Measurements from ENCODE around the gene RAVER2. TPM values are rescaled to one million over a fixed set of nuclear protein-coding genes. Genes with fewer than 3 reads are reported as not detected.
"Not testable (repeated sequence)": the region's sequence is repeated elsewhere in the genome, so short reads cannot be mapped to it uniquely, and the experiment has no call there.

RAVER2 gene
- total and polyA plus RNA-seq, 2 experiments from 2014 or later: 7.8 to 24.6 TPM

DNA sequence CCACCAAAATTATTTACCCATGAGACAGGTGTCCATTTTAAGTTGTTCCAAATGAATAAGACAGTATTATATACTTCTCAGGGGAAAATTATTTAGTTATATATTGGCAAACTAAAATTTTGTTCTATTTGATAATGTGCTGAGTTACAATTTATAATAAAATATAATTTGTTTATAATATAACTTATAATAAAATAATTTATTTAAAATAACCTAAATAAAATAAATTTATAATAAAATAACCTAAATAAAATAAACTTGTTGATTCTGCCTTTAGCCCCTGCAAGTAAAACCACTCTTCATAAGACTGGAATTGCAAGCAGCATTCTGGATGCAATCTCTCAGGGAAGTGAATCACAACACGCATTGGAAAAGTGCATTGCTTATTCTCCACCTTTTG lies 69.6 kb downstream of the RAVER2 start:
- no peak for ATAC-seq
- H3K4me1 Mint-ChIP-seq: no peaks in the 10 kb centered on the region
- no peak overlapping the region for H3K27ac ChIP-seq (ENCODE audit: low read depth)

DNA sequence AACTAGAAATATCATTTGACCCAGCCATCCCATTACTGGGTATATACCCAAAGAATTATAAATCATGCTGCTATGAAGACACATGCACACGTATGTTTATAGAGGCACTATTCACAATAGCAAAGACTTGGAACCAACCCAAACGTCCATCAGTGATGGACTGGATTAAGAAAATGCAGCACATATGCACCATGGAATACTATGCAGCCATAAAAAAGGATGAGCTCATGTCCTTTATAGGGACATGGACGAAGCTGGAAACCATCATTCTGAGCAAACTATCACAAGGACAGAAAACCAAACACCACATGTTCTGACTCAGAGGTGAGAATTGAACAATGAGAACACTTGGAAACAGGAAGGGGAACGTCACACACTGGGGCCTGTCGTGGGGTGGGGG lies 72.5 kb downstream of the RAVER2 start:
- H3K27me3 Mint-ChIP-seq (ENCODE audit: insufficient read depth, low read depth, poor library complexity): not testable (repeated sequence)

More for the DNA sequence above, 69.6 kb downstream of the RAVER2 start:
- no peaks in the 10 kb centered on the region for H4K20me1 ChIP-seq (replicated peaks; ENCODE audit: insufficient read depth)
- H3K4me1 ChIP-seq (ENCODE audit: insufficient read depth): no peaks in the 10 kb centered on the region
- H3K36me3 ChIP-seq (ENCODE audit: insufficient read depth): peaks cover 10% of the 10 kb centered on the region; the same call in 1 of the 2 replicates
- no peak for TF ChIP-seq EZH2phosphoT487 (IDR thresholded peaks at IDR 0.05; ENCODE audit: unreplicated experiment)
- no peak for TF ChIP-seq POLR2AphosphoS5 (IDR thresholded peaks at IDR 0.05; ENCODE audit: low read depth)
- TF ChIP-seq JUNB (IDR thresholded peaks at IDR 0.05; ENCODE audit: unreplicated experiment): no peak
- TF ChIP-seq ZNF114 (CRISPR knock-in tag; IDR thresholded peaks at IDR 0.05): no peak
- no peak for TF ChIP-seq CREB1 (CRISPR knock-in tag; IDR thresholded peaks at IDR 0.05; ENCODE audit: low read depth)
- no peak for TF ChIP-seq NANOG (IDR thresholded peaks at IDR 0.05; ENCODE audit: borderline replicate concordance)
- no peaks in the 10 kb centered on the region for H3K27me3 Mint-ChIP-seq (ENCODE audit: insufficient read depth, low read depth, poor library complexity)
- peaks cover 6% of the 10 kb centered on the region; the same call in 2 of the 3 replicates for H3K9me3 Mint-ChIP-seq
- H3K4me3 Mint-ChIP-seq: no peak overlapping the region
- no peak overlapping the region for H3K4me3 ChIP-seq
- no peaks in the 10 kb centered on the region for H3K27me3 ChIP-seq (ENCODE audit: insufficient read depth)
- no peaks in the 10 kb centered on the region for H3K9me2 ChIP-seq (ENCODE audit: insufficient read depth)
- DNase-seq (ENCODE audit: low spot score): no peak
- peaks cover 25% of the 10 kb centered on the region for H3K36me3 Mint-ChIP-seq (ENCODE audit: low read depth)
- H3K79me2 ChIP-seq (replicated peaks; ENCODE audit: insufficient read depth): no peaks in the 10 kb centered on the region
- H3F3A ChIP-seq (replicated peaks; ENCODE audit: low read depth): no peaks in the 10 kb centered on the region
- no peak overlapping the region for H2AFZ ChIP-seq
- no peak overlapping the region for H3K27ac Mint-ChIP-seq
- no peak overlapping the region for H3K4me2 ChIP-seq

GRCh38 chr1:64820572-64820971 lies 75.7 kb downstream of the RAVER2 start:
- H3K9me2 ChIP-seq (ENCODE audit: insufficient read depth); H3K4me3 ChIP-seq; ATAC-seq; H3K4me1 Mint-ChIP-seq; H3K27ac ChIP-seq (ENCODE audit: low read depth); H3K79me2 ChIP-seq (replicated peaks; ENCODE audit: insufficient read depth); H3K4me2 ChIP-seq; H3K4me3 Mint-ChIP-seq; DNase-seq (ENCODE audit: low spot score); H3K36me3 ChIP-seq (ENCODE audit: insufficient read depth); H3K27me3 ChIP-seq (ENCODE audit: insufficient read depth); H3K27ac Mint-ChIP-seq; H3K9me3 Mint-ChIP-seq; H3F3A ChIP-seq (replicated peaks; ENCODE audit: low read depth); H3K4me1 ChIP-seq (ENCODE audit: insufficient read depth); H2AFZ ChIP-seq; H3K27me3 Mint-ChIP-seq (ENCODE audit: insufficient read depth, low read depth, poor library complexity); H4K20me1 ChIP-seq (replicated peaks; ENCODE audit: insufficient read depth): not testable (repeated sequence)
- peaks cover 31% of the 10 kb centered on the region for H3K36me3 Mint-ChIP-seq (ENCODE audit: low read depth)

More for the DNA sequence above, 72.5 kb downstream of the RAVER2 start:
- not testable (repeated sequence) for H3K4me2 ChIP-seq; H3K27ac ChIP-seq (ENCODE audit: low read depth); H3K4me1 ChIP-seq (ENCODE audit: insufficient read depth); H3K9me2 ChIP-seq (ENCODE audit: insufficient read depth); H3K79me2 ChIP-seq (replicated peaks; ENCODE audit: insufficient read depth); DNase-seq (ENCODE audit: low spot score); H3K9me3 Mint-ChIP-seq; H3K4me3 Mint-ChIP-seq; H3K27ac Mint-ChIP-seq; H3K36me3 ChIP-seq (ENCODE audit: insufficient read depth); H3K4me3 ChIP-seq; H4K20me1 ChIP-seq (replicated peaks; ENCODE audit: insufficient read depth); H2AFZ ChIP-seq; H3K4me1 Mint-ChIP-seq; ATAC-seq; H3K27me3 ChIP-seq (ENCODE audit: insufficient read depth); H3F3A ChIP-seq (replicated peaks; ENCODE audit: low read depth)
- peaks cover 37% of the 10 kb centered on the region for H3K36me3 Mint-ChIP-seq (ENCODE audit: low read depth)

- DNase-seq (ENCODE audit: low spot score) (no peak), ATAC-seq (no peak)
- Histone ChIP-seq H4K20me1 (replicated peaks; ENCODE audit: insufficient read depth) (no peaks in the 10 kb centered on the region), H3K27me3 (ENCODE audit: insufficient read depth) (no peaks in the 10 kb centered on the region), H3K36me3 (ENCODE audit: insufficient read depth) (no peaks in the 10 kb centered on the region; the same call in 1 of the 2 replicates), H3K4me2 (no peak overlapping the region), H2AFZ (no peak overlapping the region), H3K4me1 (ENCODE audit: insufficient read depth) (no peaks in the 10 kb centered on the region), H3K79me2 (replicated peaks; ENCODE audit: insufficient read depth) (no peaks in the 10 kb centered on the region), H3K27ac (ENCODE audit: low read depth) (no peak overlapping the region), H3F3A (replicated peaks; ENCODE audit: low read depth) (no peaks in the 10 kb centered on the region), H3K9me2 (ENCODE audit: insufficient read depth) (no peaks in the 10 kb centered on the region), H3K4me3 (no peak overlapping the region)
- peak overlapping the region; percentile 67 for H3K27ac Mint-ChIP-seq
- no peaks in the 10 kb centered on the region for H3K27me3 Mint-ChIP-seq (ENCODE audit: insufficient read depth, low read depth, poor library complexity)
- TF ChIP-seq REST (IDR thresholded peaks at IDR 0.05; ENCODE audit: unreplicated experiment) (no peak), ZNF114 (CRISPR knock-in tag; IDR thresholded peaks at IDR 0.05) (no peak), POLR2AphosphoS5 (IDR thresholded peaks at IDR 0.05; ENCODE audit: low read depth) (no peak), EZH2phosphoT487 (IDR thresholded peaks at IDR 0.05; ENCODE audit: unreplicated experiment) (no peak)
- H3K4me1 Mint-ChIP-seq: peaks cover 4% of the 10 kb centered on the region; the same call in 2 of the 3 replicates
- peaks cover 14% of the 10 kb centered on the region for H3K36me3 Mint-ChIP-seq (ENCODE audit: low read depth)
- peaks cover 1% of the 10 kb centered on the region; the same call in 1 of the 3 replicates for H3K9me3 Mint-ChIP-seq
- H3K4me3 Mint-ChIP-seq: no peak overlapping the region
Measured at GRCh38 chr1:64822621-64823020, 77.7 kb downstream of the RAVER2 start.

All from GM23338 (cell line).